PC-9 (cell line): Measurements from ENCODE around the gene SLC7A10.
A peak's percentile ranks its signal among the peaks of the same experiment; 100 is the strongest.

Source experiments
- EZH2 ChIP-seq: fragments of 200-600 bp; sonication (generic); IDR thresholded peaks from 2 replicates; pipeline ENCODE4 v1.8.0; 2017; ENCODE audit warnings: antibody characterized with exemption, low read depth
- TF ChIP-seq, protein P1 (sequence below): fragments of 200-600 bp; sonication (generic); conservative IDR thresholded peaks from 2 replicates; pipeline ENCODE4 v1.6.1; 2017; ENCODE audit warnings: mixed run types, antibody characterized with exemption, mild to moderate bottlenecking, moderate library complexity

- TF ChIP-seq, protein P1, sequence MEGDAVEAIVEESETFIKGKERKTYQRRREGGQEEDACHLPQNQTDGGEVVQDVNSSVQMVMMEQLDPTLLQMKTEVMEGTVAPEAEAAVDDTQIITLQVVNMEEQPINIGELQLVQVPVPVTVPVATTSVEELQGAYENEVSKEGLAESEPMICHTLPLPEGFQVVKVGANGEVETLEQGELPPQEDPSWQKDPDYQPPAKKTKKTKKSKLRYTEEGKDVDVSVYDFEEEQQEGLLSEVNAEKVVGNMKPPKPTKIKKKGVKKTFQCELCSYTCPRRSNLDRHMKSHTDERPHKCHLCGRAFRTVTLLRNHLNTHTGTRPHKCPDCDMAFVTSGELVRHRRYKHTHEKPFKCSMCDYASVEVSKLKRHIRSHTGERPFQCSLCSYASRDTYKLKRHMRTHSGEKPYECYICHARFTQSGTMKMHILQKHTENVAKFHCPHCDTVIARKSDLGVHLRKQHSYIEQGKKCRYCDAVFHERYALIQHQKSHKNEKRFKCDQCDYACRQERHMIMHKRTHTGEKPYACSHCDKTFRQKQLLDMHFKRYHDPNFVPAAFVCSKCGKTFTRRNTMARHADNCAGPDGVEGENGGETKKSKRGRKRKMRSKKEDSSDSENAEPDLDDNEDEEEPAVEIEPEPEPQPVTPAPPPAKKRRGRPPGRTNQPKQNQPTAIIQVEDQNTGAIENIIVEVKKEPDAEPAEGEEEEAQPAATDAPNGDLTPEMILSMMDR, result peak; percentile 3; the same call in 1 of the 2 replicates
- TF ChIP-seq EZH2, result no peak
These were observed 48.8 kb downstream of the SLC7A10 start for GRCh38 chr19:33176670-33177416.
